Fibroblast of villous mesenchyme (primary cell): Measurements from ENCODE around the gene FGD4. TPM values are rescaled to one million over a fixed set of nuclear protein-coding genes. Genes with fewer than 3 reads are reported as not detected.

Source experiments
- DNase-seq: peaks from one replicate; pipeline ENCODE4 v3.0.0-alpha.2; 2010; ENCODE audit warnings: low read depth
- H3K4me3 ChIP-seq: 2 replicates; pipeline ENCODE4 v1.5.1; 2011; ENCODE audit warnings: low read depth, mild to moderate bottlenecking, low read length
- CTCF ChIP-seq: IDR thresholded peaks from 2 replicates; pipeline ENCODE4 v1.5.1; 2012; ENCODE audit warnings: low read depth, mild to moderate bottlenecking, low read length; ENCODE audit not compliant: insufficient read depth
- total RNA-seq: library from RNA; depleted of rRNA; stranded (reverse); fragments of >200 nt; gene quantifications from 2 replicates; pipeline ENCODE4 v1.2.3, GENCODE V29; 2012

The FGD4 gene
- total RNA-seq, 1 donor: 4.7 TPM

- no peak for DNase-seq
- no peak overlapping the region for H3K4me3 ChIP-seq
- TF ChIP-seq CTCF: no peak
Measured at GRCh38 chr12:32402170-32402569, 2.8 kb downstream of the FGD4 start.

GRCh38 chr12:32402946-32403345, 3.6 kb downstream of the FGD4 start:
- no peak for DNase-seq
- no peak overlapping the region for H3K4me3 ChIP-seq
- TF ChIP-seq CTCF: no peak

GRCh38 chr12:32407795-32408194, 8.4 kb downstream of the FGD4 start:
- TF ChIP-seq CTCF: no peak
- H3K4me3 ChIP-seq: no peak overlapping the region
- no peak for DNase-seq

- TF ChIP-seq CTCF: no peak
- H3K4me3 ChIP-seq: no peak overlapping the region
- no peak for DNase-seq
Measured at GRCh38 chr12:32413412-32413811, 14.1 kb downstream of the FGD4 start.

- no peak for DNase-seq
Measured at GRCh38 chr12:32418221-32418620, 18.9 kb downstream of the FGD4 start.

GRCh38 chr12:32418903-32419519, 19.7 kb downstream of the FGD4 start:
- no peak for DNase-seq
- no peak for TF ChIP-seq CTCF
- H3K4me3 ChIP-seq: no peak overlapping the region

More at GRCh38 chr12:32418221-32418620, 18.9 kb downstream of the FGD4 start:
- no peak overlapping the region for H3K4me3 ChIP-seq
- TF ChIP-seq CTCF: no peak

GRCh38 chr12:32419520-32419960, 20.2 kb downstream of the FGD4 start:
- no peak overlapping the region for H3K4me3 ChIP-seq
- DNase-seq: peak; percentile 25
- no peak for TF ChIP-seq CTCF
